GM10266 (cell line): ENCODE results near the gene DOCK9.

Source experiments
- DNase-seq: peaks from one replicate; pipeline ENCODE4 v3.0.0; 2012; ENCODE audit errors: extremely low spot score
- CTCF ChIP-seq: IDR thresholded peaks from 2 replicates; pipeline ENCODE4 v1.5.1; 2012; ENCODE audit warnings: mild to moderate bottlenecking, low read depth; ENCODE audit not compliant: control insufficient read depth, insufficient read depth; ENCODE audit errors: missing control alignments

The DOCK9 gene

GRCh38 chr13:98785405-98785804 is 192.5 kb downstream of the DOCK9 start:
- DNase-seq, result no peak
- TF ChIP-seq CTCF, result no peak

GRCh38 chr13:98784666-98785065 is 193.2 kb downstream of the DOCK9 start:
- no peak for TF ChIP-seq CTCF
- DNase-seq, result no peak

DNA sequence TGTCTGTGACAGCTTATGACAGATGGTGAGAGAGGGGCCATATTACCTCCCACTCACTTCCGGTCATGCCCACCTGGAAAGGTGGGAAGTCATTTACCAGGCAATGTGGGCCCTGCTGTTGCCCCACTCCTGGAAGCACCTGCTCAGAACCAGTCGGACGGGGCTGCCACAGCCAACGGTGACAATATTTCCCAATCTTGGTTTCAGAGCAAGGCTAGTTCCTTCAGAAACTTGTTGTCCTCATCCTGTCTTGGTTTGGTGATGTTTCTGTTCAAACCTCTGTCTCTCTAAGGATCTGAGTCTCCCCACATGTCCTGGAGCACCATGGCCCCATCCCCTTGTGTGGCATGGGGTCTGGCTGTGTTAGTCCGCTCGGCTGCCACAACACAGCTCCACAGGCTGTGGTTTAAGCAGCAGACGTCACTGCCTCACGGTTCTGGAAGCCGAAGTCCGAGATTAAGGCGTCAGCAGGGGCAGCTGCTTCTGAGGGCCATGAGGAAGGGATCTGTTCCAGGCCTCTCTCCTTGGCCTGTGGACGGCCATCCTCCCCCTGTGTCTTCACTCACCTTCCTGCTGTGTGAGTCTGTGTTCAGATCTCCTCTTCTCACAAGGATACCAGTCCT is 193.9 kb downstream of the DOCK9 start:
- TF ChIP-seq CTCF, result no peak
- no peak for DNase-seq

DNA sequence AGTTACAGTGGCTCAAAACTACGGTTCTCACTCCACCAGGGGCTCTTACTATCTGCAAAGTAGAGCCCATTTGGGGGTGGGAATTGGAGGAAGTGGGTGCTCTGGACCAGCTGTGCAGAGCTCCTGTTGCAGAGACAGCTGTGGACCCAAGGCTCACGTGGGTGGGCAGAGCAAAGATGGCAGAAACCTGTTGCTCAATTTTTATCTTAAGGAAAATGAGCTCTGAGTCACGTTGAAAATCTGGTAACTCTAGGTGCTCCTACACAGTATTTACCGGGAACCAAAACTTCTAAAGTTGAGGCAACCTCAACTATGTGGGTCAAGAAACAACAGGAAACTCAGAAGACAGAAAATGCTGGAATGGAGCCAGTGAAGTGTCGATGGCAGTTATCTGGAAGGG is 195.2 kb downstream of the DOCK9 start:
- no peak for TF ChIP-seq CTCF
- no peak for DNase-seq

- no peak for TF ChIP-seq CTCF
- DNase-seq, result no peak
These were observed 196.0 kb downstream of the DOCK9 start for GRCh38 chr13:98781905-98782304.

GRCh38 chr13:98781470-98781869 is 196.4 kb downstream of the DOCK9 start:
- DNase-seq, result no peak
- TF ChIP-seq CTCF, result no peak

DNA sequence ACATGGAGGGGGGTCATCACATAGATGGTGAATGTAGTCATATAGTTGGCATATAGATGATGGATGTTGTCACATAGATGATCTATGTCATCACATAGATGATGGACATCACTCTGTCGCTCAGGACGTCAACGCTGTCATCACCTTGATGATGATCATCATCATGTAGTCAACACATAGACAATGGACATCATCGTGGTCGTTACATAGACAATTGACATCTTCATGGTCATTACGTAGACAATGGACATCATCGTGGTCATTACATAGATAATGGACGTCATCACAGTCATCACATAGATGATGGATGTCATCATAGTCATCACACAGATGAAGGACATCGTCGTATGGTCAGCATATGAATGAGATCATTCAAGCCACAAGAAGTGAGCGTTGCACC is 196.8 kb downstream of the DOCK9 start:
- no peak for TF ChIP-seq CTCF

More for the DNA sequence above, 196.8 kb downstream of the DOCK9 start:
- DNase-seq, result no peak
